Keratinocyte (primary cell): ENCODE data around the gene TOR4A. TPM values are rescaled to one million over a fixed set of nuclear protein-coding genes. Genes with fewer than 3 reads are reported as not detected.
A peak's percentile ranks its signal among the peaks of the same experiment; 100 is the strongest.

Source experiments
- DNase-seq: peaks from one replicate; pipeline ENCODE4 v3.0.0-alpha.2; 2011; ENCODE audit warnings: low read depth, missing footprints, low spot score
- FAIRE-seq: peaks from 2 replicates; lab custom pipeline; 2011; peaks lifted over from hg19 to GRCh38; lab: Jason Lieb, UNC
- H2AFZ ChIP-seq: 2 replicates; pipeline ENCODE4 v1.6.0; 2012; ENCODE audit warnings: low read length, control low read depth, inconsistent platforms; ENCODE audit not compliant: control insufficient read depth
- H3K27ac ChIP-seq: 2 replicates; pipeline ENCODE4 v1.5.1; 2011; ENCODE audit warnings: low read length; ENCODE audit not compliant: control insufficient read depth, insufficient read depth
- H3K27me3 ChIP-seq: 3 replicates; pipeline ENCODE4 v1.6.0; 2011; ENCODE audit warnings: low read length; ENCODE audit not compliant: control insufficient read depth, insufficient read depth; ENCODE audit errors: extremely low read depth
- H3K36me3 ChIP-seq, 2 experiments: 2 replicates in 1 of 2; 3 replicates in 1 of 2; pipeline ENCODE4 v1.5.1; 2011; ENCODE audit warnings: low read length in 2 of 2, mild to moderate bottlenecking in 1 of 2; ENCODE audit not compliant: control insufficient read depth in 2 of 2, insufficient read depth in 2 of 2; ENCODE audit errors: extremely low read depth in 1 of 2
- H3K4me1 ChIP-seq: 3 replicates; pipeline ENCODE4 v1.5.1; 2011; ENCODE audit warnings: low read length; ENCODE audit not compliant: control insufficient read depth, insufficient read depth; ENCODE audit errors: extremely low read depth
- H3K4me2 ChIP-seq: 3 replicates; pipeline ENCODE4 v1.6.0; 2011; ENCODE audit warnings: low read depth, low read length; ENCODE audit not compliant: control insufficient read depth, insufficient read depth; ENCODE audit errors: extremely low read depth
- H3K4me3 ChIP-seq, 3 experiments: fragments of 200-600 bp in 1 of 3; sonication (generic) in 1 of 3; 2 replicates in 2 of 3; 3 replicates in 1 of 3; pipeline ENCODE4 v1.5.1; 2011 to 2016; ENCODE audit warnings: low read length in 3 of 3, mild to moderate bottlenecking in 3 of 3, control low read depth in 2 of 3, inconsistent platforms in 1 of 3, low read depth in 1 of 3, mixed read lengths in 1 of 3, mixed run types in 1 of 3, moderate library complexity in 1 of 3; ENCODE audit not compliant: control insufficient read depth in 2 of 3, insufficient read depth in 2 of 3; ENCODE audit errors: extremely low read depth in 1 of 3
- H3K79me2 ChIP-seq: 2 replicates; pipeline ENCODE4 v1.6.0; 2012; ENCODE audit warnings: low read length; ENCODE audit not compliant: control insufficient read depth, insufficient read depth
- H3K9ac ChIP-seq: 3 replicates; pipeline ENCODE4 v1.6.0; 2011; ENCODE audit warnings: low read length; ENCODE audit not compliant: control insufficient read depth, insufficient read depth; ENCODE audit errors: extremely low read depth
- H3K9me1 ChIP-seq: 3 replicates; pipeline ENCODE4 v1.6.0; 2011; ENCODE audit warnings: low read length; ENCODE audit not compliant: control insufficient read depth, insufficient read depth; ENCODE audit errors: extremely low read depth
- H3K9me3 ChIP-seq: 2 replicates; pipeline ENCODE4 v1.5.1; 2012; ENCODE audit warnings: low read depth, low read length; ENCODE audit not compliant: control insufficient read depth
- H4K20me1 ChIP-seq: 3 replicates; pipeline ENCODE4 v1.6.0; 2011; ENCODE audit warnings: low read length; ENCODE audit not compliant: control insufficient read depth, insufficient read depth; ENCODE audit errors: extremely low read depth
- CTCF ChIP-seq, 3 experiments: IDR thresholded peaks in 1 of 3; conservative IDR thresholded peaks in 1 of 3; optimal IDR thresholded peaks in 1 of 3; 2 replicates in 2 of 3; 3 replicates in 1 of 3; pipeline versions ENCODE3 to v1.5.1; 2011; ENCODE audit warnings: low read length in 3 of 3, mild to moderate bottlenecking in 3 of 3, moderate library complexity in 2 of 3, control low read depth in 1 of 3, inconsistent platforms in 1 of 3; ENCODE audit not compliant: insufficient read depth in 2 of 3; ENCODE audit errors: extremely low read depth in 1 of 3
- EZH2 ChIP-seq: IDR thresholded peaks from one replicate; pipeline ENCODE4 v1.6.1; 2012; ENCODE audit warnings: inconsistent platforms, mild to moderate bottlenecking, low read length, moderate library complexity
- dilution Hi-C: fragments of 300-500 bp; cut with MboI; formaldehyde crosslinking; loops from one replicate; pipeline ENCODE4 v1.7.0; 2020; ENCODE audit warnings: low sequenced_read_pairs; ENCODE audit not compliant: extremely low pct_ligation_motif_present
- polyA plus RNA-seq, 5 experiments: library from polyadenylated mRNA; depleted of rRNA in 3 of 5; stranded (reverse) in 3 of 5; stranded (forward) in 1 of 5; unstranded in 1 of 5; fragments of >200 nt; gene quantifications; 1 replicate in 1 of 5; 2 replicates in 3 of 5; 3 replicates in 1 of 5; pipeline versions ENCODE4 v1.2.1 to v1.2.3, GENCODE V29; 2011 to 2012; ENCODE audit warnings: missing spikeins in 2 of 5, low read depth in 1 of 5, low replicate concordance in 1 of 5

TOR4A gene
- polyA plus RNA-seq, 1 donor (not counting 4 experiments of a cell fraction or from before 2014, with no cell fraction given): 5.8 TPM

GRCh38 chr9:137252555-137253506, 24.7 kb upstream of the TOR4A start:
- DNase-seq: no peak
- no peak for FAIRE-seq

GRCh38 chr9:137253717-137254623, 23.6 kb upstream of the TOR4A start:
- peaks cover 24% of the 10 kb centered on the region for H3K79me2 ChIP-seq
- H3K4me3 ChIP-seq: peak overlapping the region; percentile 80 to 97 (median 81)
- H3K4me2 ChIP-seq: peak overlapping the region; percentile 93
- no peak for TF ChIP-seq CTCF (optimal IDR thresholded peaks at IDR 0.05 in 1 of 3, IDR thresholded peaks at IDR 0.05 in 1 of 3, conservative IDR thresholded peaks at IDR 0.05 in 1 of 3; ENCODE audit: extremely low read depth in 1 of 3, insufficient read depth in 2 of 3, low read length in 3 of 3)
- no peak for TF ChIP-seq EZH2
- dilution Hi-C loops: no loop called here
- no peak overlapping the region for H3K27ac ChIP-seq
- peaks cover 15% of the 10 kb centered on the region for H3K4me1 ChIP-seq
- H3K9ac ChIP-seq: peak overlapping the region; percentile 72
- H3K36me3 ChIP-seq: peaks cover 5 to 18% of the 10 kb centered on the region in 2 experiments
- no peaks in the 10 kb centered on the region for H3K9me3 ChIP-seq
- H3K9me1 ChIP-seq: no peaks in the 10 kb centered on the region
- no peak for FAIRE-seq
- no peak for DNase-seq
- H3K27me3 ChIP-seq: no peaks in the 10 kb centered on the region
- H4K20me1 ChIP-seq: no peaks in the 10 kb centered on the region
- peak overlapping the region; percentile 95 for H2AFZ ChIP-seq

More at GRCh38 chr9:137252555-137253506, 24.7 kb upstream of the TOR4A start:
- Histone ChIP-seq H3K79me2 (peaks cover 19% of the 10 kb centered on the region), H3K27me3 (no peaks in the 10 kb centered on the region), H3K36me3 (peaks cover 1 to 9% of the 10 kb centered on the region in 2 experiments), H3K4me3 (no peak overlapping the region), H4K20me1 (no peaks in the 10 kb centered on the region), H3K27ac (no peak overlapping the region), H3K9me1 (no peaks in the 10 kb centered on the region), H3K4me1 (peaks cover 15% of the 10 kb centered on the region), H2AFZ (no peak overlapping the region), H3K4me2 (no peak overlapping the region), H3K9ac (no peak overlapping the region), H3K9me3 (no peaks in the 10 kb centered on the region)
- dilution Hi-C loops: no loop called here
- TF ChIP-seq CTCF (optimal IDR thresholded peaks at IDR 0.05 in 1 of 3, IDR thresholded peaks at IDR 0.05 in 1 of 3, conservative IDR thresholded peaks at IDR 0.05 in 1 of 3; ENCODE audit: extremely low read depth in 1 of 3, insufficient read depth in 2 of 3, low read length in 3 of 3) (no peak), EZH2 (no peak)
